ENCODE data around the gene CCR2.
A peak's percentile ranks its signal among the peaks of the same experiment; 100 is the strongest.

Gene CCR2

GRCh38 chr3:46334741-46335478 lies 19.0 kb upstream of the CCR2 start:
- peaks cover 0 to 3% of the 10 kb centered on the region in 2 donors for H3K4me1 ChIP-seq (ENCODE audit: control insufficient read depth in 1 of 2, insufficient read depth in 2 of 2, low read length in 2 of 2)
- H3K36me3 ChIP-seq (ENCODE audit: control insufficient read depth in 1 of 2, insufficient read depth in 2 of 2, low read length in 2 of 2) = no peaks in the 10 kb centered on the region
- no peak overlapping the region for H3K9ac ChIP-seq (ENCODE audit: low read depth in 1 of 2, low read length in 2 of 2)
- H3K9me3 ChIP-seq (ENCODE audit: control insufficient read depth in 1 of 2, low read length in 2 of 2) = peaks cover 11 to 14% of the 10 kb centered on the region in 2 donors
- H3K27ac ChIP-seq (ENCODE audit: low read depth, low read length) = no peak overlapping the region
- no peaks in the 10 kb centered on the region for H3K27me3 ChIP-seq (ENCODE audit: control insufficient read depth in 1 of 2, insufficient read depth in 2 of 2, low read length in 2 of 2)
- no peak overlapping the region for H3K4me3 ChIP-seq (ENCODE audit: low read depth in 1 of 2, low read length in 2 of 2)

DNA sequence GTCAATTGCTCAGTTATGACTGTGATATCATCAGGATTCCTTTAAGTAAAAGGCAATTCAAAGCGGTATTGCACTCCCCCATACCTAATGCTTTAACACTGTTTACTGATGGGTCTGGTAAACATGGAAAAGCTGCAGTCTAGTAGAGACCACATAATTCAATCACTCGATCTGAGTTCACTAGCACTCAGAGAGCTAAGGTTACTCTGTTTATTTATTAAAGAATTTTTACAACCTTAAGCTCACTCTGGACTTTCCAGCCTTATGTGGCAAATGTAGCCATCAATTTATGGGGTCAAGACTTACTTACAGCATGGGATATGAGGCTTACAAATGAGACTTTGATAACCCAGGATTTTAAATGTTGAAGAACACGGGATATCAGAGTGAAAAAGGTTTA lies 18.4 kb upstream of the CCR2 start:
- no peak overlapping the region for H3K4me3 ChIP-seq (ENCODE audit: low read depth in 1 of 2, low read length in 2 of 2)
- no peak overlapping the region for H3K27ac ChIP-seq (ENCODE audit: low read depth, low read length)
- H3K27me3 ChIP-seq (ENCODE audit: control insufficient read depth in 1 of 2, insufficient read depth in 2 of 2, low read length in 2 of 2) = no peaks in the 10 kb centered on the region
- peaks cover 15 to 17% of the 10 kb centered on the region in 2 donors for H3K9me3 ChIP-seq (ENCODE audit: control insufficient read depth in 1 of 2, low read length in 2 of 2)
- no peak overlapping the region for H3K9ac ChIP-seq (ENCODE audit: low read depth in 1 of 2, low read length in 2 of 2)
- peaks cover 0 to 3% of the 10 kb centered on the region in 2 donors for H3K4me1 ChIP-seq (ENCODE audit: control insufficient read depth in 1 of 2, insufficient read depth in 2 of 2, low read length in 2 of 2)
- H3K36me3 ChIP-seq (ENCODE audit: control insufficient read depth in 1 of 2, insufficient read depth in 2 of 2, low read length in 2 of 2) = no peaks in the 10 kb centered on the region

GRCh38 chr3:46337911-46338310 lies 16.0 kb upstream of the CCR2 start:
- Histone ChIP-seq H3K9ac (ENCODE audit: low read depth in 1 of 2, low read length in 2 of 2) (no peak overlapping the region), H3K9me3 (ENCODE audit: control insufficient read depth in 1 of 2, low read length in 2 of 2) (peaks cover 15 to 17% of the 10 kb centered on the region in 2 donors), H3K27me3 (ENCODE audit: control insufficient read depth in 1 of 2, insufficient read depth in 2 of 2, low read length in 2 of 2) (no peaks in the 10 kb centered on the region), H3K36me3 (ENCODE audit: control insufficient read depth in 1 of 2, insufficient read depth in 2 of 2, low read length in 2 of 2) (no peaks in the 10 kb centered on the region), H3K27ac (ENCODE audit: low read depth, low read length) (no peak overlapping the region), H3K4me1 (ENCODE audit: control insufficient read depth in 1 of 2, insufficient read depth in 2 of 2, low read length in 2 of 2) (peaks cover 0 to 3% of the 10 kb centered on the region in 2 donors), H3K4me3 (ENCODE audit: low read depth in 1 of 2, low read length in 2 of 2) (no peak overlapping the region)

- Histone ChIP-seq H3K9me3 (ENCODE audit: control insufficient read depth in 1 of 2, low read length in 2 of 2) (peaks cover 15 to 17% of the 10 kb centered on the region in 2 donors), H3K4me3 (ENCODE audit: low read depth in 1 of 2, low read length in 2 of 2) (no peak overlapping the region), H3K4me1 (ENCODE audit: control insufficient read depth in 1 of 2, insufficient read depth in 2 of 2, low read length in 2 of 2) (peaks cover 0 to 3% of the 10 kb centered on the region in 2 donors), H3K36me3 (ENCODE audit: control insufficient read depth in 1 of 2, insufficient read depth in 2 of 2, low read length in 2 of 2) (no peaks in the 10 kb centered on the region), H3K9ac (ENCODE audit: low read depth in 1 of 2, low read length in 2 of 2) (no peak overlapping the region), H3K27ac (ENCODE audit: low read depth, low read length) (no peak overlapping the region), H3K27me3 (ENCODE audit: control insufficient read depth in 1 of 2, insufficient read depth in 2 of 2, low read length in 2 of 2) (no peaks in the 10 kb centered on the region)
These were observed 15.1 kb upstream of the CCR2 start for GRCh38 chr3:46338840-46339239.

GRCh38 chr3:46344476-46344875 lies 9.4 kb upstream of the CCR2 start:
- Histone ChIP-seq H3K27ac (ENCODE audit: low read depth, low read length) (no peak overlapping the region), H3K27me3 (ENCODE audit: control insufficient read depth in 1 of 2, insufficient read depth in 2 of 2, low read length in 2 of 2) (no peaks in the 10 kb centered on the region), H3K4me1 (ENCODE audit: control insufficient read depth in 1 of 2, insufficient read depth in 2 of 2, low read length in 2 of 2) (peaks cover 6% of the 10 kb centered on the region in 2 donors), H3K9me3 (ENCODE audit: control insufficient read depth in 1 of 2, low read length in 2 of 2) (peaks cover 6% of the 10 kb centered on the region in 2 donors), H3K4me3 (ENCODE audit: low read depth in 1 of 2, low read length in 2 of 2) (no peak overlapping the region), H3K9ac (ENCODE audit: low read depth in 1 of 2, low read length in 2 of 2) (no peak overlapping the region), H3K36me3 (ENCODE audit: control insufficient read depth in 1 of 2, insufficient read depth in 2 of 2, low read length in 2 of 2) (no peaks in the 10 kb centered on the region)

- H3K4me3 ChIP-seq (ENCODE audit: low read depth in 1 of 2, low read length in 2 of 2) = no peak overlapping the region
- H3K27ac ChIP-seq (ENCODE audit: low read depth, low read length) = no peak overlapping the region
- no peaks in the 10 kb centered on the region for H3K36me3 ChIP-seq (ENCODE audit: control insufficient read depth in 1 of 2, insufficient read depth in 2 of 2, low read length in 2 of 2)
- H3K27me3 ChIP-seq (ENCODE audit: control insufficient read depth in 1 of 2, insufficient read depth in 2 of 2, low read length in 2 of 2) = no peaks in the 10 kb centered on the region
- H3K9ac ChIP-seq (ENCODE audit: low read depth in 1 of 2, low read length in 2 of 2) = no peak overlapping the region
- H3K9me3 ChIP-seq (ENCODE audit: control insufficient read depth in 1 of 2, low read length in 2 of 2) = no peaks in the 10 kb centered on the region
- peaks cover 11 to 17% of the 10 kb centered on the region in 2 donors for H3K4me1 ChIP-seq (ENCODE audit: control insufficient read depth in 1 of 2, insufficient read depth in 2 of 2, low read length in 2 of 2)
These were observed 5.0 kb upstream of the CCR2 start for GRCh38 chr3:46348823-46349482.

- H3K4me3 ChIP-seq (ENCODE audit: low read depth in 1 of 2, low read length in 2 of 2) = no peak overlapping the region
- peak overlapping the region; percentile 27 for H3K27ac ChIP-seq (ENCODE audit: low read depth, low read length)
- no peak overlapping the region for H3K9ac ChIP-seq (ENCODE audit: low read depth in 1 of 2, low read length in 2 of 2)
- no peaks in the 10 kb centered on the region for H3K27me3 ChIP-seq (ENCODE audit: control insufficient read depth in 1 of 2, insufficient read depth in 2 of 2, low read length in 2 of 2)
- H3K36me3 ChIP-seq (ENCODE audit: control insufficient read depth in 1 of 2, insufficient read depth in 2 of 2, low read length in 2 of 2) = no peaks in the 10 kb centered on the region
- peaks cover 11 to 17% of the 10 kb centered on the region in 2 donors for H3K4me1 ChIP-seq (ENCODE audit: control insufficient read depth in 1 of 2, insufficient read depth in 2 of 2, low read length in 2 of 2)
- no peaks in the 10 kb centered on the region for H3K9me3 ChIP-seq (ENCODE audit: control insufficient read depth in 1 of 2, low read length in 2 of 2)
These were observed 4.2 kb upstream of the CCR2 start for GRCh38 chr3:46349484-46350261.

- H3K9me3 ChIP-seq (ENCODE audit: control insufficient read depth in 1 of 2, low read length in 2 of 2) = no peaks in the 10 kb centered on the region
- peak overlapping the region; percentile 27 for H3K27ac ChIP-seq (ENCODE audit: low read depth, low read length)
- no peak overlapping the region for H3K9ac ChIP-seq (ENCODE audit: low read depth in 1 of 2, low read length in 2 of 2)
- H3K27me3 ChIP-seq (ENCODE audit: control insufficient read depth in 1 of 2, insufficient read depth in 2 of 2, low read length in 2 of 2) = no peaks in the 10 kb centered on the region
- peaks cover 11 to 17% of the 10 kb centered on the region in 2 donors for H3K4me1 ChIP-seq (ENCODE audit: control insufficient read depth in 1 of 2, insufficient read depth in 2 of 2, low read length in 2 of 2)
- no peak overlapping the region for H3K4me3 ChIP-seq (ENCODE audit: low read depth in 1 of 2, low read length in 2 of 2)
- H3K36me3 ChIP-seq (ENCODE audit: control insufficient read depth in 1 of 2, insufficient read depth in 2 of 2, low read length in 2 of 2) = no peaks in the 10 kb centered on the region
These were observed 3.7 kb upstream of the CCR2 start for GRCh38 chr3:46350262-46350565.

DNA sequence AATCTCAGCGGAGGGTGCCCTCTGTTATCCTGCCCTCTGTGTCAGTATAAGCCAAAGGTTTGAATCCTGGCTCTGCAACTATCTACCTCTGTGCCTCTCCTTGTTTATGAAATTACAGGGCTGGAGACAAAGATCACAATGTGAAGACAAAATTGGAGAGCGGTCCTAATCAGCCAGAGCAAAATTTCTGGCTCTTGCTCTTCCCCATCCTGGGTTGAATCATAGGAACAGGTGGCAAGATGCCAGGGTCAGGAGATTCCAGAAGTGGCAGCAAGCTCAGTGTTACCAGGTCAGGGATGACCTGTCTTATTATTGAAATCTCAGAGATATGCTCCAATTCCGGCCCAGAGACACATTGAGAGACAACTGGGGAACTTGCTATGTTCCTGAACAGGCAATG lies 2.3 kb upstream of the CCR2 start:
- no peak overlapping the region for H3K27ac ChIP-seq (ENCODE audit: low read depth, low read length)
- H3K4me3 ChIP-seq (ENCODE audit: low read depth in 1 of 2, low read length in 2 of 2) = no peak overlapping the region
- H3K36me3 ChIP-seq (ENCODE audit: control insufficient read depth in 1 of 2, insufficient read depth in 2 of 2, low read length in 2 of 2) = no peaks in the 10 kb centered on the region
- no peaks in the 10 kb centered on the region for H3K27me3 ChIP-seq (ENCODE audit: control insufficient read depth in 1 of 2, insufficient read depth in 2 of 2, low read length in 2 of 2)
- no peak overlapping the region for H3K9ac ChIP-seq (ENCODE audit: low read depth in 1 of 2, low read length in 2 of 2)
- H3K4me1 ChIP-seq (ENCODE audit: control insufficient read depth in 1 of 2, insufficient read depth in 2 of 2, low read length in 2 of 2) = peaks cover 11 to 17% of the 10 kb centered on the region in 2 donors
- H3K9me3 ChIP-seq (ENCODE audit: control insufficient read depth in 1 of 2, low read length in 2 of 2) = no peaks in the 10 kb centered on the region

GRCh38 chr3:46353090-46353489 lies 821 bp upstream of the CCR2 start:
- H3K9me3 ChIP-seq (ENCODE audit: control insufficient read depth in 1 of 2, low read length in 2 of 2) = no peaks in the 10 kb centered on the region
- no peak overlapping the region for H3K27ac ChIP-seq (ENCODE audit: low read depth, low read length)
- no peaks in the 10 kb centered on the region for H3K36me3 ChIP-seq (ENCODE audit: control insufficient read depth in 1 of 2, insufficient read depth in 2 of 2, low read length in 2 of 2)
- H3K4me3 ChIP-seq (ENCODE audit: low read depth in 1 of 2, low read length in 2 of 2) = no peak overlapping the region
- no peaks in the 10 kb centered on the region for H3K27me3 ChIP-seq (ENCODE audit: control insufficient read depth in 1 of 2, insufficient read depth in 2 of 2, low read length in 2 of 2)
- peaks cover 11 to 17% of the 10 kb centered on the region in 2 donors for H3K4me1 ChIP-seq (ENCODE audit: control insufficient read depth in 1 of 2, insufficient read depth in 2 of 2, low read length in 2 of 2)
- H3K9ac ChIP-seq (ENCODE audit: low read depth in 1 of 2, low read length in 2 of 2) = no peak overlapping the region

Measured in duodenal mucosa (tissue), 2 donors.